GM12878 (cell line): ENCODE data around the gene PHOSPHO1. TPM values are rescaled to one million over a fixed set of nuclear protein-coding genes. Genes with fewer than 3 reads are reported as not detected.

ENCODE experiments used
- ATAC-seq: fragments of 200-7000 bp; cut with Tn5 transposase; 3 replicates; pipeline ENCODE4 v1.9.1; 2020; ENCODE audit warnings: mild to moderate bottlenecking, moderate library complexity
- BruUV-seq: library from RNA; stranded (reverse); fragments of 400-500 nt; replicated peaks from 2 replicates; lab custom pipeline; 2021; lab: Mats Ljungman, UMichigan
- CTCF ChIA-PET: fragments of 300-600 bp; sonication (Branson Sonifier 250); formaldehyde crosslinking; extraction: SDS; loops from one replicate; lab custom pipeline; 2021; ENCODE audit warnings: inconsistent platforms; lab: Yijun Ruan, JAX
- POLR2A ChIA-PET: fragments of 350-600 bp; formaldehyde crosslinking; extraction: SDS; loops from one replicate; lab custom pipeline; 2021; ENCODE audit warnings: inconsistent platforms; lab: Charles Lee
- RAD21 ChIA-PET: fragments of 300-600 bp; sonication (Branson Sonifier 250); formaldehyde crosslinking; loops from one replicate; lab custom pipeline; 2023; ENCODE audit warnings: antibody characterized with exemption; ENCODE audit not compliant: unreplicated experiment; lab: Charles Lee
- SMC1A ChIA-PET: fragments of 300-600 bp; sonication (Branson Sonifier 250); formaldehyde crosslinking; loops from one replicate; lab custom pipeline; 2023; ENCODE audit not compliant: unreplicated experiment, uncharacterized antibody; lab: Charles Lee
- DNase-seq: peaks from one replicate; pipeline ENCODE4 v3.0.0-alpha.2; 2011; ENCODE audit warnings: low read depth, low spot score
- FAIRE-seq: peaks from 3 replicates; lab custom pipeline; 2011; peaks lifted over from hg19 to GRCh38; lab: Jason Lieb, UNC
- H2AFZ ChIP-seq: 2 replicates; pipeline ENCODE4 v1.6.0; 2011; ENCODE audit warnings: low read depth, low read length, control low read depth; ENCODE audit not compliant: control insufficient read depth
- H3K27ac ChIP-seq: 2 replicates; pipeline ENCODE4 v1.5.1; 2011; ENCODE audit warnings: control low read depth; ENCODE audit not compliant: control insufficient read depth, insufficient read depth
- H3K27me3 ChIP-seq, 2 experiments: replicated peaks in 1 of 2; 2 replicates each; pipeline versions ENCODE4 v1.6.0 to v1.6.1; 2011; ENCODE audit warnings: low read length in 1 of 2; ENCODE audit not compliant: control insufficient read depth in 2 of 2, insufficient read depth in 2 of 2
- H3K36me3 ChIP-seq, 2 experiments: 2 replicates each; pipeline ENCODE4 v1.5.1; 2011; ENCODE audit warnings: low read length in 1 of 2; ENCODE audit not compliant: control insufficient read depth in 2 of 2, insufficient read depth in 2 of 2
- H3K4me1 ChIP-seq: 2 replicates; pipeline ENCODE4 v1.6.1; 2011; ENCODE audit warnings: mild to moderate bottlenecking, low read length, moderate library complexity, mixed read lengths; ENCODE audit not compliant: control insufficient read depth, insufficient read depth
- H3K4me2 ChIP-seq: 2 replicates; pipeline ENCODE4 v1.6.0; 2011; ENCODE audit warnings: control low read depth; ENCODE audit not compliant: control insufficient read depth, insufficient read depth
- H3K4me3 ChIP-seq: fragments of 200-600 bp; sonication (generic); 2 replicates; pipeline ENCODE4 v1.5.1; 2016
- H3K79me2 ChIP-seq: 2 replicates; pipeline ENCODE4 v1.6.0; 2011; ENCODE audit warnings: low read length; ENCODE audit not compliant: control insufficient read depth, insufficient read depth
- H3K9ac ChIP-seq: 2 replicates; pipeline ENCODE4 v1.8.0; 2011; ENCODE audit warnings: low read length, control low read depth, mixed read lengths; ENCODE audit not compliant: control insufficient read depth, insufficient read depth
- H3K9me3 ChIP-seq: replicated peaks from 3 replicates; pipeline ENCODE4 v1.5.1; 2011; ENCODE audit warnings: mild to moderate bottlenecking, low read length; ENCODE audit not compliant: control insufficient read depth, insufficient read depth
- H4K20me1 ChIP-seq: 2 replicates; pipeline ENCODE4 v1.6.0; 2011; ENCODE audit not compliant: control insufficient read depth, insufficient read depth
- ATF7 ChIP-seq: fragments of 450-650 bp; IDR thresholded peaks from 2 replicates; pipeline ENCODE4 v1.6.1; 2016; ENCODE audit warnings: low read depth, mild to moderate bottlenecking
- BACH1 ChIP-seq: fragments of 450-650 bp; IDR thresholded peaks from 2 replicates; pipeline ENCODE4 v1.6.1; 2017; ENCODE audit warnings: mild to moderate bottlenecking, borderline replicate concordance
- CHD1 ChIP-seq: IDR thresholded peaks from 2 replicates; pipeline ENCODE4 v1.6.1; 2012; ENCODE audit warnings: low read depth, low read length, improper control_type of control experiment
- ETV6 ChIP-seq, 2 experiments: fragments of 450-650 bp in 1 of 2; IDR thresholded peaks in 1 of 2; conservative IDR thresholded peaks in 1 of 2; 2 replicates each; pipeline ENCODE4 v1.6.1; 2014; ENCODE audit warnings: antibody characterized with exemption in 1 of 2, borderline replicate concordance in 1 of 2, low read depth in 1 of 2, mild to moderate bottlenecking in 1 of 2, moderate library complexity in 1 of 2
- JUNB ChIP-seq: IDR thresholded peaks from 2 replicates; pipeline ENCODE4 v1.6.1; 2016; ENCODE audit warnings: antibody characterized with exemption, mild to moderate bottlenecking
- NFYA ChIP-seq: IDR thresholded peaks from 2 replicates; pipeline ENCODE4 v1.6.1; 2011; ENCODE audit warnings: low read depth, mild to moderate bottlenecking, low read length, improper control_type of control experiment, borderline replicate concordance
- NFYB ChIP-seq: IDR thresholded peaks from 2 replicates; pipeline ENCODE4 v1.6.1; 2011; ENCODE audit warnings: low read depth, mild to moderate bottlenecking, low read length, improper control_type of control experiment, moderate library complexity; ENCODE audit not compliant: insufficient read depth
- PAX5 ChIP-seq: IDR thresholded peaks from 2 replicates; pipeline ENCODE4 v1.6.1; 2011; ENCODE audit warnings: low read depth, low read length, borderline replicate concordance
- PML ChIP-seq: IDR thresholded peaks from 2 replicates; pipeline ENCODE4 v1.6.1; 2012; ENCODE audit warnings: low read length, inconsistent platforms
- RELA ChIP-seq: fragments of 450-650 bp; IDR thresholded peaks from 2 replicates; pipeline ENCODE4 v1.8.0; 2014; ENCODE audit warnings: borderline replicate concordance; ENCODE audit not compliant: partially characterized antibody
- STAT1 ChIP-seq: fragments of 450-650 bp; conservative IDR thresholded peaks from 2 replicates; pipeline ENCODE4 v1.6.1; 2014; ENCODE audit warnings: antibody characterized with exemption, mild to moderate bottlenecking
- STAT3 ChIP-seq: IDR thresholded peaks from 2 replicates; pipeline ENCODE4 v1.6.1; 2011; ENCODE audit warnings: low read depth, low read length, improper control_type of control experiment
- YBX1 ChIP-seq: fragments of 450-650 bp; IDR thresholded peaks from 2 replicates; pipeline ENCODE4 v1.6.1; 2016; ENCODE audit warnings: antibody characterized with exemption
- ZNF592 ChIP-seq: fragments of 450-650 bp; IDR thresholded peaks from 2 replicates; pipeline ENCODE4 v1.6.1; 2017; ENCODE audit warnings: mild to moderate bottlenecking, moderate library complexity
- WGBS: methylation state at CpG from one replicate; pipeline ENCODE4 v1.1.6; 2016; ENCODE audit warnings: low lambda C conversion rate; ENCODE audit not compliant: insufficient replicate concordance, insufficient coverage; ENCODE audit errors: missing lambda C conversion rate; 5-methylcytosine and 5-hydroxymethylcytosine counted together
- in situ Hi-C: fragments of 300-500 bp; cut with MboI; formaldehyde crosslinking; loops from 9 replicates; pipeline ENCODE4 v1.14.3; 2018; ENCODE audit warnings: mixed read lengths
- intact Hi-C: fragments of 100-400 bp; cut with micrococcal nuclease; formaldehyde crosslinking; loops from one replicate; pipeline ENCODE4 v1.14.2; 2022; ENCODE audit not compliant: unreplicated experiment
- polyA plus RNA-seq, 11 experiments: library from polyadenylated mRNA; depleted of rRNA in 4 of 11; unstranded in 6 of 11; stranded (reverse) in 5 of 11; fragments of >200 nt; fragmentation: Nextera tagmentation in 4 of 11; fragmentation: Illumina TruSeq in 1 of 11; extraction: Ambion mirVana in 4 of 11; extraction: Trizol in 1 of 11; gene quantifications; 1 replicate in 1 of 11; 2 replicates in 10 of 11; pipeline versions ENCODE4 v1.2.1 to v1.2.3, GENCODE V29; 2011 to 2016; ENCODE audit warnings: inconsistent platforms in 2 of 11, missing spikeins in 2 of 11, low read depth in 1 of 11
- total RNA-seq, 4 experiments: library from RNA; depleted of rRNA in 3 of 4; stranded (reverse); fragments of >200 nt in 3 of 4; fragmentation: Illumina TruSeq in 1 of 4; extraction: Trizol in 1 of 4; gene quantifications; 2 replicates each; pipeline versions ENCODE4 v1.2.1 to v1.2.3, GENCODE V29; 2013 to 2021

Gene PHOSPHO1
- total and polyA plus RNA-seq, 10 of the 15 experiments (the other 5 are each of a cell fraction or from before 2014, with no cell fraction given), result 0.03 to 1.5 (median 0.16) TPM; not detected in 2

GRCh38 chr17:49197346-49197998, 33.1 kb downstream of the PHOSPHO1 start (continued):
- TF ChIP-seq NFYB, result no peak
- TF ChIP-seq NFYA, result no peak
- no peak for TF ChIP-seq YBX1
- no peak for TF ChIP-seq PML
- TF ChIP-seq PAX5, result no peak
- no peak for TF ChIP-seq RELA
- TF ChIP-seq ZNF592, result no peak
- no peak for TF ChIP-seq STAT1

- ChIA-PET SMC1A (interaction anchor here (0.6 to 12.1 kb wide), 2 partner anchors 18 to 88 kb away, joined by 3 to 354 read pairs; partner anchors contain the start of genes ABI3 and GNGT2), POLR2A (interaction anchor here (1.5 to 16.8 kb wide), 2 partner anchors 9 to 17 kb away, joined by 3 to 537 read pairs; partner anchors contain the start of genes ABI3 and GNGT2), RAD21 (interaction anchor here (12.9 kb wide), 1 partner anchor 17 kb away, joined by 355 read pairs; the partner anchor contains the start of genes ABI3 and GNGT2), CTCF (interaction anchor here (0.5 to 0.9 kb wide), 2 partner anchors 31 to 1004 kb away, joined by 3 read pairs; no protein-coding TSS in a partner anchor)
- BruUV-seq, result no TSS peak
- no peak for FAIRE-seq
- Histone ChIP-seq H3K9me3 (no peaks in the 10 kb centered on the region), H3K9ac (no peak overlapping the region), H3K79me2 (no peaks in the 10 kb centered on the region), H4K20me1 (no peaks in the 10 kb centered on the region), H2AFZ (no peak overlapping the region), H3K27me3 (no peaks in the 10 kb centered on the region), H3K4me2 (no peak overlapping the region), H3K4me1 (peaks cover 28% of the 10 kb centered on the region), H3K36me3 (no peaks in the 10 kb centered on the region), H3K27ac (no peak overlapping the region), H3K4me3 (no peak overlapping the region)
- WGBS, result 91% methylated on average over 3 of the region's 3 CpGs
- intact Hi-C loops, result loop anchor here (10.0 kb wide), 1 partner anchor 302 kb away; the partner anchor contains the start of gene ATP5MC1
- in situ Hi-C loops, result no loop called here
- no peak for DNase-seq
- no peak for ATAC-seq
- TF ChIP-seq ZNF592, result no peak
- no peak for TF ChIP-seq ETV6 (conservative IDR thresholded peaks at IDR 0.05 in 1 of 2, IDR thresholded peaks at IDR 0.05 in 1 of 2; ENCODE audit: borderline replicate concordance in 1 of 2, low read depth in 1 of 2)
- TF ChIP-seq ATF7, result no peak
- TF ChIP-seq NFYA, result no peak
- no peak for TF ChIP-seq STAT3
- TF ChIP-seq CHD1, result no peak
- no peak for TF ChIP-seq JUNB
- no peak for TF ChIP-seq BACH1
These were observed 34.1 kb downstream of the PHOSPHO1 start for GRCh38 chr17:49196520-49196919.
